Activated CD4-positive, alpha-beta T cell treated with anti-CD3 and anti-CD28 coated beads, Interleukin-2, amount 50 U/mL, for 1 hour (primary cell): ENCODE measurements around the gene SLC27A1.
A peak's percentile ranks its signal among the peaks of the same experiment; 100 is the strongest.
"Not testable (repeated sequence)": the region's sequence is repeated elsewhere in the genome, so short reads cannot be mapped to it uniquely, and the experiment has no call there.

Source experiments
- DNase-seq: peaks from one replicate; pipeline ENCODE4 v3.0.0-alpha.2; 2020

The SLC27A1 gene

DNA sequence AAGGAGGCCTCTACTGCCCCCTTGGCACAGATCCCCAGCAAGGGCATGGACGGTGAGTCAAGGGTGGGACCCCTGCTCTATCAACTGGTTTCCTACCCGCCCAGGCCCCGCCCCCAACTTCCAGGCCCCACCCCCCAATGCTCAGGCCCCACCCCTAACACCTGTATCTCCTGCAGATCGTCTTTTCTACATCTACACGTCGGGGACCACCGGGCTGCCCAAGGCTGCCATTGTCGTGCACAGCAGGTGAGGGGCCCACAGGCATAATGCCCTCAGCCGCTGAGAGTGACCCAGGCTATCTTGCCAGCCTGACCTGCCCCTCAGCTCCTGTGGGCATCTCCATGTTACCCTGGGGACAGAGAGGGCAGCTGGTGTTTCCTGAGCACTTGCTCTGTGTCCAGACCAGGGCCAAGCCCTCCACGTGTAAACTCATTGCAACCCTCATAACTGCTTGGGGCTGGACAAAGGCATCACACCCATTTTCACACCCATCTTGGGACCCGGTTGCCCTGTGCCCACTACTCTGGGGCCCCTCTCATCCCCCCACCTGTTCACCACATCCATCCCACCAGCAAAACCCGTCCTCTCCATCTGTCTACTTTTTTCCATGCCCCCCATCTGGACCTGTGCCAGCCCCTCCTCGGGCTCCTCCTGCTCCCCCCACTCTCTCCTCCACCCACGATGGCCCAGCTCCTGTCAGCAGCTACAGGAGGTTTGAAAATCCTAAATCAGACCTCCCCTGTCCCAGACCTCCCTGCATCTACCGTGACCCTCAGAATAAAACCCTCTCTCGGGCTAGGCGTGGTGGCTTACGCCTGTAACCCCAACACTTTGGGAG lies 17.2 kb downstream of the SLC27A1 start:
- DNase-seq = no peak

DNA sequence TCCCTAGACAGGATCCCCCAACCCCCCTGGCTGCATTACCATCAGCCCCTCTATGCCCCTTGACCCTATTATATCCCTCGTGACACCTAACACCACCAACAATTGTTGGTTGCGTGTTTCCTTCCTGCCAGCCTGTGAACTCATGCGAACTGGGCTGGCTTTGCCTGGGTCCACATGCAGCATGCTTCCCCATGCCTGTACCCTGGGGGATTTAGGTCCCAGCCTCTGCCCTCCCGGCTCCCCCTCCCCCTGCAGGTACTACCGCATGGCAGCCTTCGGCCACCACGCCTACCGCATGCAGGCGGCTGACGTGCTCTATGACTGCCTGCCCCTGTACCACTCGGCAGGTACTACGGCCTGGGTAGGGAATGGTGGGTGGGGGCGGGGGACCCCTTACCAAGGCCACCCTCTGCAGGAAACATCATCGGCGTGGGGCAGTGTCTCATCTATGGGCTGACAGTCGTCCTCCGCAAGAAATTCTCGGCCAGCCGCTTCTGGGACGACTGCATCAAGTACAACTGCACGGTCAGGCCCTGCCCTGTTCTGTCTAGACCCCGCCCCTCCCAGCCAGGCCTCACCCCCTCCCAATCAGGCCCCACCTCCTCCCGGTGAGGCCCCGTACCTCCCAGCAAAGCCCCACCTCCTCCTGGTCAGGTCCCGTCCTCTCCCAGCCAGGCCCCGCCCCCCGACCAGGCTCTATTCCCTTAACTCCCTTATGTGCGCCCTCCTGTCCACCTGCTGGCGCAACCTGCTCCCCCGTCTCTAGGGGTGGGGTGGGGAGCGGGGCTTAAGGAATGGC lies 18.5 kb downstream of the SLC27A1 start:
- DNase-seq = peak; percentile 71

DNA sequence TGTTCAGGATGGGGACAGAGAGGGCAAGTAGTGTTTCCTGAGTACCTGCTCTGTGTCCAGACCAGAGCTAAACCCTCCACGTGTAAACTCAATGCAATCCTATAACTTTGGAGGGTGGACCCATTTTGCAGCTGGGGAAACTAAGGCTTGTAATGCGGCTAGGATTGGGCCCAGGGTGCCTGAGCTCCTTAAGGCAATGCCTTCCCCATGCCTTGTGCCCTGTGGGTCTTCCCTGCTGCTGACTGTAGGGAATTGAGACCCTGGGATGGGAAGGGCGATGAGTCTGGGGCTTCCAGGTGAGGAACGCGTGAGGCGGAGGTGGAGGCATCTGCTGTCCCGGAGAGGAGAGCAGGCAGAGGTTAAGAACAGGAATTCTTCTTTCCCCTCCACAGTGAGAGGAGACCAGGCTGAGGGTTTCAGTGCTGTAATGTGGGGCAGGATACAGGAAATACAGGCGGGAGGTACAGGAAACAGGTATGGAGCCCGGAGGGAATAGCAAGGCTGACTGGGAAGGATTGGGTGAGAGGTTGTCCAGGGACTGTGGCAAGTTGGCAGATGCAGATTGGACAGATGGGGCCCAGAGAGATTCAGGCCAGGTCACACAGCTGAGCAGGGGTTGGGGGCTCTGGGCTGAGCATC lies 19.2 kb downstream of the SLC27A1 start:
- no peak for DNase-seq

DNA sequence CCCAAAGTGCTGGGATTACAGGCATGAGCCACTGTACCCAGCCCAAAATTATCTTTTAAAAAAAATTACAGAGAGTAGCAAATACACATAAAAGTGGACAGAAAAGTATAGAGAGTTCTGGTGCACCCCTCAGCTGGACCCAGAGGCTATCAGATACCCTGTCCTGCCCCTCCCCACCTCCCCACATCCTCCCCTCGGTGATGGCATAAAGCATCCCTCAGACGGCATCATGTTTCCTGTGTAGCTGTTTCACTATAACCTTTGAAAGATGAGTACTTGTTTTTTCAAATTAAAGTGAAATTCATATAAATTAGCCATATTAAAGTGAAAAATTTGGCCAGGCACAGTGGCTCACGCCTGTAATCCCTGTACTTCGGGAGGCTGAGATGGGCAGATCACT lies 20.1 kb downstream of the SLC27A1 start:
- peak; percentile 18 for DNase-seq

DNA sequence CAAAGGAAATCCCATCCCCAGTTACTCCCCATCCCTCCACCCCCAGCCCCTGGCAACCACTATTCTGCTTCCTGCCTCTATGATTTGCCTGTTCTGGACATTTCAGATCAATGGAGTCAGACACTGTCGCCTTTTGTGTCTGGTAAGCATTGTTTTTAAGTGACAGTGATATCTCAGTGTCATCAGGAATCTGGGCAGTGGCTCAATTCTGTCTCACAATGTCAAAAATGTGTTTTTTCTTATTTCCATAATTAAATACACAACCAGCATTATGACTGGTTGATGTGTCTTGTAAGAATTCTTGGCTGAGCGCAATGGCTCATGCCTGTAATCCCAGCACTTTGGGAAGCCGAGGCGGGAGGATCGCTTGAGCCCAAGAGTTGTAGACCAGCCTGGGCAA lies 21.0 kb downstream of the SLC27A1 start:
- DNase-seq = no peak

DNA sequence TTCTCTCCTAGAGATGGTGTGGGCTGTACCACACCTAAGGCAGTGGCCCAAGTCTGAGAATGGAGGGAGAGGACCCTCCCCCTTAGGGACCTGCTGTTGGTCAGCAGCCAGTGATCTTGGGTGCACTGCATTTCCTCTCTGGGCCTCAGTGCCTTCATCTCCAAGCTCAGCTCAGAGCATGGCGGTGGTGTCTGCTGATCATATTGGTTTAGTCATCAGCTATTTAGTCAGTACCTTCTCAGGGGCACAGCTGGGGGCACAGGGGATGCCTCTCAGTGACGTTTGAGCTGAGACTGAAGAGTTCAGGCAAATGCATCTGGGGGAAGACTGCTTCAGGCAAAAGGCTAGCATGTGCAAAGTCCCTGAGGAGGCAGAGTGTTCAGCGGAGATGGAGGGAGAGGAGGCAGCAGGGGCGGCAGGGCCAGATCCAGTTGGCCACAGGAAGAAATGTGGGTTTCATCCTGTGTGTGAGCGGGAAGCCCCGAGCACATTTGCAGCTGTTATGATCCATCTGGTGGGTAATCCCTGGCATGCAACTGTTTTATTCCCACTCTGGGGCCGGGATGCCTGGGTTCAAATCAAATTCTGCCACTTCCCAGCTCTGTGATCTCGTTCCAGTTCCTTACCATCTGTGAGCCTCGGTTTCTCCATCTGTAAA lies 25.4 kb downstream of the SLC27A1 start:
- no peak for DNase-seq

DNA sequence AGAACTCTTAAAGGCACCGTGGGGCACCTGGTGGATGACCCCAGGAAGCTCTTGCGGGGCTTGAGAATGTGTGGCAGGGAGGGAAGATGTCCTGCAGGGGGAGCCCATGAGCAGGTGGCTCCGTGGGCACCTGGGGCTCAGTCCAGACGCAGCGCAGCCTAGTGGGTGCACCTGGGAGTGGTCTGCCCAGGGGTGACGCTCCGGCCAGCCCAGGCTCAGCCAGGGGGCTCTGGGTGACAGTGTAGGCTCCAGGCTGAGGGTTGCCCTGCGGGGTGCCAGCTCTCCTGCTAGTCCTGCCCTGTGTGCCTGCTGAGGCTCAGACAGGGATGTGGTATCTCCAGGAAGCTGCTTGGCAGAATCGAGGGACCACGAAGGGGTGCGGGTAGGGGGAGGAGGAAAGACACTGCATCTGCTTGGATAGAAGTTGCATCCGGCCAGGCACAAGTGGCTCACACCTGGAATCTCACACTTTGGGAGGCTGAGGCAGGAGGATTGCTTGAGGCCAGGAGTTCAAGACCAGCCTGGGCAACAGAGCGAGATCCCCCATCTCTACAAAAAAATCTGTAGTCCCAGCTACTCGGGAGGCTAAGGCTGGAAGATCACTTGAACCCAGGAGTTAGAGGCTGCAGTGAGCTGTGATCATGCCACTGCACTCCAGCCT lies 26.1 kb downstream of the SLC27A1 start:
- DNase-seq = peak; percentile 80

DNA sequence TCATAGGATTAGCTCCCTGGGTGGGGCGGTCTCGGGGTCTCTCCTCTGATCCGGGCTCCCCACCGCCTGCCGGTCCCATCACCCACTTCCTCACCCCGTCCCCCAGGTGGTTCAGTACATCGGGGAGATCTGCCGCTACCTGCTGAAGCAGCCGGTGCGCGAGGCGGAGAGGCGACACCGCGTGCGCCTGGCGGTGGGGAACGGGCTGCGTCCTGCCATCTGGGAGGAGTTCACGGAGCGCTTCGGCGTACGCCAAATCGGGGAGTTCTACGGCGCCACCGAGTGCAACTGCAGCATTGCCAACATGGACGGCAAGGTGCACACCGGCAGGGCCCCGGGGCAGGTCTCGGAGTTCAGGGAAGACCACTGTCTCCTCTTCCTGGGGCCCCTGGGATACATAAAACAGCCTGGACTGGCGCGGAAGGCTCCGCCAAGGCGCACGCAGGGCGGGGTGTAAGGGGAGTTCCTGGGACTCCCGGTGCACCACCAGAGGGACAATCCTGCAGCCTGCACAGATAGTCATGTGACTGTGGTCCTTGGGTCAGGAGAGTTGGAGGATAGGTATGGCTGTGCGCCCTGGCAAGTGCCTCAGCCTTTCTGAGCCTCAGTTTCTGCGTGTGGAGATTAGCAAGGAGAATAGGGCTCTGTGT lies 26.9 kb downstream of the SLC27A1 start:
- no peak for DNase-seq

DNA sequence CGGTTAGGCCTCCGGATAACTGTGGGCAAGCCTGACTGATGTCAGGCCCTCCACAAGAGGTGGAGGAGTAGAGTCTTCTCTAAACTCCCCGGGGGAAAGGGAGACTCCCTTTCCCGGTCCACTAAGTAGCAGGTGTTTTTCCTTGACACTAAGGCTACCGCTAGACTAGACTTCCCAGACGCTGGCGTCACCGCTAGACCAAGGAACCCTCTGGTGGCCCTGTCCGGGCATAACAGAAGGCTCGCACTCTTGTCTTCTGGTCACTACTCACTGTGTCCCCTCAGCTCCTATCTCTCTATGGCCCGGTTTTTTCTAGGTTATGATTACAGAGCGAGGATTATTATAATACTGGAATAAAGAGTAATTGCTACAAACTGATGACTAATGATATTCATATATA lies 28.7 kb downstream of the SLC27A1 start:
- not testable (repeated sequence) for DNase-seq

DNA sequence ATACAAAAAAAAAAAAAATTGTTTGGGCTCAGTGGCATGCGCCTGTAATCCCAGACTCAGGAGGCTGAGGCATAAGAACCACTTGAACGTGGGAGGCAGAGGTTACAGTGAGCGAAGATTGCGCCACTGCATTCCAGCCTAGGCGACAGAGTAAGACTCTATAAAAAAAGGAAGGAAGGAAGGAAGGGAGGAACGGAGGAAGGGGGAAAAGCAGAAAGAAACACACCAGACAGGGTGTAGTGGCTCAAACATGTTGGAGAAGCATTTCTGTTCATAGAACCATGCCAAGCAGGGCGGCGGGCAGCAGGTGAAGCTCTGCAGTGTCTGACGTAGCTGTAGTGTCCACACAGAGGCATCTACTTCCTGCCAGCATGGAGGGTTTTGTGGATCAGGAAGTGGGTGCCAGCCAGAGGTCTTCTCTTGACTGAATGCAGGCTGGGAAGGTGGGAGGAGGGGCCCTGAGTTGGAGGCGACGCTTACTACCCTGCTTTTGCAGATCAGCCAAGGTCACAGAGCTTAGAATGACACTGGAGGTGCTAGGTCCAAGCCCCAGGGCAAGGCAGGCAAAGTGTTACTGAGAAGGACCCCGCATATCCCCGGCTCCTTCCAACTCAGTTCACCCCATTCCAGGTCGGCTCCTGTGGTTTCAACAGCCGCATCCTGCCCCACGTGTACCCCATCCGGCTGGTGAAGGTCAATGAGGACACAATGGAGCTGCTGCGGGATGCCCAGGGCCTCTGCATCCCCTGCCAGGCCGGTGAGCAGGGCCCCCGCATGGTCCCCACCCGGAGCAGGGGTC lies 29.5 kb downstream of the SLC27A1 start:
- no peak for DNase-seq

DNA sequence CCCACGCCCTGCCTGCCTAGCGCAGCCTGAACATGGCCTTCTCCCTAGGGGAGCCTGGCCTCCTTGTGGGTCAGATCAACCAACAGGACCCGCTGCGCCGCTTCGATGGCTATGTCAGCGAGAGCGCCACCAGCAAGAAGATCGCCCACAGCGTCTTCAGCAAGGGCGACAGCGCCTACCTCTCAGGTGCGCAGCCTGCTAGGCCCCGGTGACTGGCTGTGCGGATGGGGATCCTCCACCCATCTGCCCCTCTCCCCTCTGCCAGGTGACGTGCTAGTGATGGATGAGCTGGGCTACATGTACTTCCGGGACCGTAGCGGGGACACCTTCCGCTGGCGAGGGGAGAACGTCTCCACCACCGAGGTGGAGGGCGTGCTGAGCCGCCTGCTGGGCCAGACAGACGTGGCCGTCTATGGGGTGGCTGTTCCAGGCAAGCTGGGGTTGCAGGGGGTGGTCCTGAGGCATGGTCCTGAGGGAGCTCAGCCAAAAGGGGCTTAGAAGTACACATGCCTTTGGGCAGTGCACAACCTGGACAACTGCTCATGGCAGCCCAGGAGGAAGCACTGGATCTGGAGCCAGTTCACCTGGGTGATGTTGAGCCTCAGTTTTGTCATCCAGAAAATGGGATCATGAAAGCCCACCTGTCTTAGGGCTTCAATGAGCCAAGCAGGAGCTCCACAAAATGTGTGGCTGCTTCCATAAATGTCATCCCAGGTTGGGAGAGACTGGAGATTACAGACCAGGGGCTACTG lies 30.3 kb downstream of the SLC27A1 start:
- DNase-seq = no peak

DNA sequence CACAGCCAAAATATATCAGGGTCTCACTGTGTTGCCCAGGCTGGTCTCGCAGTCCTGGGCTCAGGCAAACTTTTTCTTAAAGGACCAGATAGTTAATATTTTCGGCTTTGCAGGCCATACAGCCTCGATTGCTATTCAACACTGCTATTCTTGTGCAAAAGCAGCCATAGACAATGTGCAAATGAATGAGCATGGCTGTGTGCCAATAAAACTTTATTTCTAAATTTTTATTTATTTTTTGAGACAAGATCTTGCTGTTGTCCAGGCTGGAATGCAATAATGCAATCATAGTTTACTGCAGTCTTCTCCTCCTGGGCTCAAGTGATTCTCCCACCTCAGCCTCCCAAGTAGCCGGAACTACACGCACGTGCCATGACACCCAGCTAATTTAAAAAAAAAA lies 32.9 kb downstream of the SLC27A1 start:
- no peak for DNase-seq

DNA sequence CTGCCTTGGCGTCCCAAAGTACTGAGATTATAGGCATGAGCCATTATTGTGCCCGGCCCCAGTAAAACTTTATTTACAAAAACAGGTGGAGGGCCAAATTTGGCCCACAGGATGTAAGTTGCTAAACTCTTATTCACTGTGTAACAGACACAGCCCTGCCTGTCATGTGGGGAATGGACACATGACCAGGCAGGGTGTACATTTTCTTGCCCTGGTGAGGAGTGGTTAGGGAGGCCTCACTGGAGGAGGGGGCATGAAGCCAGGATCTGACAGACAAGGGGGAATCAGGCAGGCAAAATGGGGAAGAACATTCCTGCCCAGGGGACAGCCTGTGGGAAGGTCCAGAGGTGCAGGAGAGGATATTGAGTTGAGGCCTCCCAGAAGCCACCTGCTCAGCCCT lies 33.7 kb downstream of the SLC27A1 start:
- DNase-seq = no peak

DNA sequence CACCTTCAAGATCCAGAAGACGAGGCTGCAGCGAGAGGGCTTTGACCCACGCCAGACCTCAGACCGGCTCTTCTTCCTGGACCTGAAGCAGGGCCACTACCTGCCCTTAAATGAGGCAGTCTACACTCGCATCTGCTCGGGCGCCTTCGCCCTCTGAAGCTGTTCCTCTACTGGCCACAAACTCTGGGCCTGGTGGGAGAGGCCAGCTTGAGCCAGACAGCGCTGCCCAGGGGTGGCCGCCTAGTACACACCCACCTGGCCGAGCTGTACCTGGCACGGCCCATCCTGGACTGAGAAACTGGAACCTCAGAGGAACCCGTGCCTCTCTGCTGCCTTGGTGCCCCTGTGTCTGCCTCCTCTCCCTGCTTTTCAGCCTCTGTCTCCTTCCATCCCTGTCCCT lies 34.1 kb downstream of the SLC27A1 start:
- DNase-seq = no peak

DNA sequence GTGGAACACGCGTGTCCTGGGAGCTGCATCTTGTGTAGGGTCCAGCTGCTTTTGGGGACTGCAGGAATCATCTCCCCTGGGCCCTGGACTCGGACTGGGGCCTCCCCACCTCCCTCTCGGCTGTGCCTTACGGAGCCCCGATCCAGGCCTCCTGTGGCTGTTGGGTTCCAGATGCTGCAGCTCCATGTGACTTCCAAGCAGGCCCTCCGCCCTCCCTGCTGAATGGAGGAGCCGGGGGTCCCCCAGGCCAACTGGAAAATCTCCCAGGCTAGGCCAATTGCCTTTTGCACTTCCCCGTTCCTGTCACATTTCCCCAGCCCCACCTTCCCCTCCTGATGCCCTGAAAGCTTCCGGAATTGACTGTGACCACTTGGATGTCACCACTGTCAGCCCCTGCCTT lies 34.9 kb downstream of the SLC27A1 start:
- no peak for DNase-seq

DNA sequence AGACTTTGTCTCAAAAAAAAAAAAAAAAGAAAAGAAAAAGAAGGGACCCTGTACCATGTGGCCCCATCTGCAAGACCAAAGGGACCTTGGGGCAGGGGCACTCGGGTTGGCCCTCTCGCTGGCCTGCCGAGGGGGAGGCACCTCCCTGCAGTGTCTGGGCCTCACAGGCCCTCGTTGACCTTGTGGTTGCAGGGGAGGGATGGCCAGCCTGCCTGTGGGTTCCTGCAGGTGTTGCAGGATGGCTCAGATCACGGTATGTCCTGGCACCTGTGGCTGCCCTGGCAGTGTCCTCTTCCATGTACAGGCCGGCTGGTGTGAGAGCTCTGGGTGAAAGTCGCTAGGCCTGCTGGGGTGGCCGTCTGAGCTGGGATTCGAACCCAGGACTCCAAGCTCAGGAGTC lies 36.4 kb downstream of the SLC27A1 start:
- DNase-seq = no peak

DNA sequence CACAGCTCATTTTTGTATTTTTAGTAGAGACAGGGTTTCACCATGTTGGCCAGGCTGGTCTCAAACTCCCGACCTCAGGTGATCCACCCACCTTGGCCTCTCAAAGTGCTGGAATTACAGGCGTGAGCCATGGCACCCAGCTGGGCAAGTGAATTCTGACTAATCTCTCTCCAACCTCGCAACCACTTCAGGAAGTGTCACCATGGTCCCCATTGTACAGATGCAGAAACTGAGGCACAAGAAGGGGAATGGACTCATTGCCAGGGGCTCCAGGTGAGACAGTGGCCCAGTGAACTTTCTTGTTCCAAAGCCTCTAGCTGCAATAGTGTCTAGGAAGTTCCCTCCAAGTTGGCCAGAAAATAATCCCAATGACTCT lies 38.2 kb downstream of the SLC27A1 start:
- not testable (repeated sequence) for DNase-seq

DNA sequence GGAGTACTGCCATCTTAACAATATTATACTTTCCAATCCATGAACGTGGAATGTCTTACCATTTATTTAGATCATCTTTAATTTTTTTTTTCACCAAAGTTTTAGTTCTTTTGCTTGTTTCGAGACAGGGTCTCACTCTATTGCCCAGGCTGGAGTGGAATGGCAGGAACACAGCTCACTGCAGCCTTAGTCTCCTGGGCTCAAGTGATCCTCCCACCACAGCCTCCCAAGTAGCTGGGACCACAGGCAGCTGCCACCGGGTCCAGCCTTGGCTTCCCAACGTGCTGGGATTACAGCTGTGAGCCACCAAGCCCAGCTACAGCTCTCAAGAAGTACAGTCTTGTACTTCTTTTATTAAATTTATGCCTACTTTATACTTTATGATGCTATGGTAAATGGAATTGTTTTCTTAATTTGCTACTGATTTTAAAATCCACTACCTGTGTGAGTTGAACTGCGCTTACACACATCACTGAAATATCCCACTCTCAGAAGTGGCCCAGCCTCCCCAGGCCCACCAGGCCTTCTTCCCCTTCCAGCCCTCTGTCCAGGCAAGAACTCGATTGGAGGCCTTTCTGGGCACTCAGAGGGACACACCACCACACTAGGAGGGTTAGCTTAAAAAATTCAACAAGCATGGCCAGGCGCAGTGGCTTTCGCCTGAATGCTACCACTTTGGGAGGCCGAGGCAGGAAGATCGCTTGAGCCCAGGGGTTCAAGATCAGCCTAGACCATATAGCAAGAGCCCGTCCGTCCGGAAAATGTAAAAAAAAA lies 40.1 kb downstream of the SLC27A1 start:
- no peak for DNase-seq

DNA sequence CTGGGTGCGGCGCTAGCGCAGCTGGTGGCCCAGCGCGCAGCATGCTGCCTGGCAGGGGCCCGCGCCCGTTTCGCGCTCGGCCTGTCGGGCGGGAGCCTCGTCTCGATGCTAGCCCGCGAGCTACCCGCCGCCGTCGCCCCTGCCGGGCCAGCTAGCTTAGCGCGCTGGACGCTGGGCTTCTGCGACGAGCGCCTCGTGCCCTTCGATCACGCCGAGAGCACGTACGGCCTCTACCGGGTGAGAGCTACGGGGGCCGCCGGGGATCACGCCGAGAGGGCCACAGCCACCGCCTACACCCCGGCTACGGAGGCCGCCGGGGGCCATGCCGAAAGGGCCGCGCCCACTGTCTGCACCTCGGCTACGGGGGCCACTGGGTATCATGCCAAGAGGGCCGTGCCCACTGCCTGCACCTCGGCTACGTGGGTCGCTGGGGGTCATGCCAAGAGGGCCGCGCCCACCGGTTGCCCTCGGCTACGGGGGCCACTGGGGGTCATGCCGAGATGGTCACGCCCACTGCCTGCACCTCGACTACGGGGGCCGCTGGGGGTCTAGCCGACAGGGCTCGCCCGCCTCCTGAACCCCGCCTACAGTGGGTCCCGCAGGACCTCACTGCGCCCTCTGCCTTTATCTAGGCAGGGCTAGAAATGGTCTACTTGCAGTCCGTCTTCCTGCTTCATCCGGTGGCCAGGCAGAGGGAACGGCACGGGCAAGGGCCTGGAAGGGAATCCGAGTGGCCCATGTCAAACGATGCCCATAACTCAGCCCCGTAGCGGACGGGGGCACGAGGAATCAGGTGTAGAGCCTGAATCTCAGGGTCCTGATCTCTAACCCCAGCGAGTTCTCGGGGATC lies 41.6 kb downstream of the SLC27A1 start:
- peak; percentile 79 for DNase-seq
